Cardiac muscle cell (in vitro differentiated cells and primary cell): ENCODE results near the gene DMPK. TPM values are rescaled to one million over a fixed set of nuclear protein-coding genes. Genes with fewer than 3 reads are reported as not detected.

Experiments
- DNase-seq, 2 donors: peaks; one replicate each; pipeline versions ENCODE4 v3.0.0 to v3.0.0-alpha.2; 2010 to 2017; ENCODE audit warnings: low read depth in 1 of 2, low spot score in 1 of 2
- H3K27ac ChIP-seq: fragments of 200-600 bp; sonication (generic); 2 replicates; pipeline ENCODE4 v1.5.1; 2016
- H3K27me3 ChIP-seq: fragments of 200-600 bp; sonication (generic); 2 replicates; pipeline ENCODE4 v1.6.0; 2016; ENCODE audit warnings: control low read depth
- H3K36me3 ChIP-seq: fragments of 200-600 bp; sonication (generic); 2 replicates; pipeline ENCODE4 v1.5.1; 2016; ENCODE audit warnings: control low read depth
- H3K4me1 ChIP-seq: fragments of 200-600 bp; sonication (generic); 2 replicates; pipeline ENCODE4 v1.8.1; 2017; ENCODE audit warnings: low read depth, mild to moderate bottlenecking, mixed run types
- H3K4me3 ChIP-seq: fragments of 200-600 bp; sonication (generic); 2 replicates; pipeline ENCODE4 v1.5.1; 2016; ENCODE audit warnings: mild to moderate bottlenecking
- H3K9me3 ChIP-seq: fragments of 200-600 bp; sonication (generic); 2 replicates; pipeline ENCODE4 v1.5.1; 2017; ENCODE audit warnings: low read depth, mild to moderate bottlenecking, control low read depth
- CTCF ChIP-seq: IDR thresholded peaks from 2 replicates; pipeline ENCODE4 v1.5.1; 2012; ENCODE audit warnings: low read depth, mild to moderate bottlenecking, low read length
- polyA plus RNA-seq: library from polyadenylated mRNA; unstranded; fragments of >200 nt; fragmentation: Nextera tagmentation; extraction: Ambion mirVana; gene quantifications from 2 replicates; pipeline ENCODE4 v1.2.1, GENCODE V29; 2016
- total RNA-seq: library from RNA; depleted of rRNA; stranded (reverse); fragments of >200 nt; gene quantifications from 2 replicates; pipeline ENCODE4 v1.2.3, GENCODE V29; 2016

DMPK gene
- total and polyA plus RNA-seq, 2 experiments from 2014 or later: 98.7 to 142 TPM

GRCh38 chr19:45762870-45763631 is 19.2 kb downstream of the DMPK start:
- Histone ChIP-seq H3K27me3 (no peaks in the 10 kb centered on the region), H3K4me3 (no peak overlapping the region), H3K27ac (peak overlapping the region; percentile 98), H3K36me3 (no peaks in the 10 kb centered on the region), H3K9me3 (no peaks in the 10 kb centered on the region), H3K4me1 (peaks cover 48% of the 10 kb centered on the region)
- DNase-seq: no peak
- no peak for TF ChIP-seq CTCF

- DNase-seq: peak in 1 of 2 donors; percentile 36
- no peaks in the 10 kb centered on the region for H3K27me3 ChIP-seq
- no peak overlapping the region for H3K4me3 ChIP-seq
- no peaks in the 10 kb centered on the region for H3K36me3 ChIP-seq
- H3K9me3 ChIP-seq: no peaks in the 10 kb centered on the region
- no peak overlapping the region for H3K27ac ChIP-seq
- TF ChIP-seq CTCF: no peak
- H3K4me1 ChIP-seq: peaks cover 45% of the 10 kb centered on the region
These were observed 20.6 kb downstream of the DMPK start for GRCh38 chr19:45761714-45762113.

- Histone ChIP-seq H3K9me3 (no peaks in the 10 kb centered on the region), H3K27ac (no peak overlapping the region), H3K4me1 (peaks cover 21% of the 10 kb centered on the region), H3K36me3 (no peaks in the 10 kb centered on the region), H3K4me3 (no peak overlapping the region), H3K27me3 (no peaks in the 10 kb centered on the region)
- TF ChIP-seq CTCF: no peak
- no peak for DNase-seq
These were observed 23.4 kb downstream of the DMPK start for GRCh38 chr19:45758921-45759320.

GRCh38 chr19:45757695-45758094 is 24.6 kb downstream of the DMPK start:
- no peak for DNase-seq
- no peaks in the 10 kb centered on the region for H3K36me3 ChIP-seq
- no peak for TF ChIP-seq CTCF
- no peak overlapping the region for H3K27ac ChIP-seq
- H3K4me3 ChIP-seq: no peak overlapping the region
- no peaks in the 10 kb centered on the region for H3K27me3 ChIP-seq
- peaks cover 14% of the 10 kb centered on the region for H3K4me1 ChIP-seq
- no peaks in the 10 kb centered on the region for H3K9me3 ChIP-seq

- no peak for DNase-seq
- no peaks in the 10 kb centered on the region for H3K36me3 ChIP-seq
- TF ChIP-seq CTCF: no peak
- peaks cover 9% of the 10 kb centered on the region for H3K4me1 ChIP-seq
- H3K4me3 ChIP-seq: no peak overlapping the region
- no peaks in the 10 kb centered on the region for H3K27me3 ChIP-seq
- H3K9me3 ChIP-seq: no peaks in the 10 kb centered on the region
- no peak overlapping the region for H3K27ac ChIP-seq
These were observed 28.0 kb downstream of the DMPK start for GRCh38 chr19:45754323-45754722.
